HepG2 (cell line): ENCODE data around the gene CYTH1. TPM values are rescaled to one million over a fixed set of nuclear protein-coding genes. Genes with fewer than 3 reads are reported as not detected.

Source experiments
- ATF4 ChIP-seq, 2 experiments: fragments of 450-650 bp in 1 of 2; sonication (generic) in 1 of 2; formaldehyde crosslinking; IDR thresholded peaks; 2 replicates each; pipeline versions ENCODE4 v1.5.0 to v1.8.0; 2020 to 2022; ENCODE audit warnings: mild to moderate bottlenecking in 1 of 2, missing genetic modification reagents in 1 of 2
- CENPX ChIP-seq: sonication (generic); formaldehyde crosslinking; IDR thresholded peaks from 2 replicates; pipeline ENCODE4 v1.9.0; 2021; ENCODE audit warnings: mild to moderate bottlenecking, missing genetic modification reagents, moderate library complexity
- DNMT1 ChIP-seq: sonication (generic); formaldehyde crosslinking; IDR thresholded peaks from 2 replicates; pipeline ENCODE4 v1.5.1; 2020; ENCODE audit warnings: mild to moderate bottlenecking, missing genetic modification reagents
- FOXO1 ChIP-seq: sonication (generic); formaldehyde crosslinking; IDR thresholded peaks from 2 replicates; pipeline ENCODE4 v1.4.0; 2020; ENCODE audit warnings: missing genetic modification reagents
- FOXP1 ChIP-seq, 2 experiments: fragments of 450-650 bp in 1 of 2; IDR thresholded peaks; 2 replicates each; pipeline ENCODE4 v1.6.1; 2017 to 2018; ENCODE audit warnings: antibody characterized with exemption in 1 of 2
- ISL2 ChIP-seq: sonication (generic); formaldehyde crosslinking; IDR thresholded peaks from 2 replicates; pipeline ENCODE4 v1.5.0; 2020; ENCODE audit warnings: missing genetic modification reagents
- KDM6A ChIP-seq: IDR thresholded peaks from 2 replicates; pipeline ENCODE4 v1.6.1; 2016; ENCODE audit warnings: low read depth
- PHF21A ChIP-seq: sonication (generic); formaldehyde crosslinking; IDR thresholded peaks from 2 replicates; pipeline ENCODE4 v1.5.0; 2020; ENCODE audit warnings: mild to moderate bottlenecking, missing genetic modification reagents
- SOX6 ChIP-seq, 2 experiments: fragments of 450-650 bp in 1 of 2; sonication (generic) in 1 of 2; formaldehyde crosslinking in 1 of 2; IDR thresholded peaks; 2 replicates each; pipeline versions ENCODE4 v1.4.0 to v1.6.1; 2017 to 2020; ENCODE audit warnings: antibody characterized with exemption in 1 of 2, mild to moderate bottlenecking in 1 of 2, missing genetic modification reagents in 1 of 2
- TFAP4 ChIP-seq: sonication (generic); IDR thresholded peaks from 2 replicates; pipeline ENCODE4 v1.6.1; 2016; ENCODE audit warnings: low read depth, borderline replicate concordance
- ZBED4 ChIP-seq: sonication (generic); formaldehyde crosslinking; IDR thresholded peaks from 2 replicates; pipeline ENCODE4 v1.4.0; 2020; ENCODE audit warnings: missing genetic modification reagents, borderline replicate concordance
- ZFP36L2 ChIP-seq: sonication (generic); formaldehyde crosslinking; IDR thresholded peaks from 2 replicates; pipeline ENCODE4 v1.4.0; 2020; ENCODE audit warnings: missing genetic modification reagents
- ZNF34 ChIP-seq: sonication (generic); formaldehyde crosslinking; IDR thresholded peaks from 2 replicates; pipeline ENCODE4 v1.4.0; 2020; ENCODE audit warnings: mild to moderate bottlenecking, missing genetic modification reagents, borderline replicate concordance
- ZNF468 ChIP-seq: sonication (generic); formaldehyde crosslinking; IDR thresholded peaks from 2 replicates; pipeline ENCODE4 v1.8.0; 2022; ENCODE audit warnings: mild to moderate bottlenecking, moderate library complexity, missing genetic modification reagents
- polyA plus RNA-seq, 8 experiments: library from polyadenylated mRNA; depleted of rRNA in 3 of 8; stranded (reverse) in 7 of 8; unstranded in 1 of 8; fragments of >200 nt; fragmentation: Illumina TruSeq in 4 of 8; extraction: Trizol in 4 of 8; gene quantifications; 2 replicates each; pipeline versions ENCODE4 v1.2.1 to v1.2.3, GENCODE V29; 2011 to 2016; ENCODE audit warnings: low read depth in 4 of 8, missing spikeins in 1 of 8, mixed read lengths in 1 of 8; ENCODE audit not compliant: insufficient read depth in 1 of 8
- total RNA-seq, 5 experiments: library from RNA; depleted of rRNA; stranded (reverse); fragments of >200 nt; fragmentation: Illumina TruSeq; extraction: Trizol; gene quantifications; 2 replicates each; pipeline ENCODE4 v1.2.3, GENCODE V29; 2016; ENCODE audit warnings: low read depth in 1 of 5

CYTH1 gene
- total and polyA plus RNA-seq, 2 of the 13 experiments (the other 11 are each of a cell fraction or from before 2014, with no cell fraction given), result 20.1 to 48.9 TPM

GRCh38 chr17:78779850-78780249 lies 2.2 kb downstream of the CYTH1 start (continued):
- no peak for TF ChIP-seq ZBED4
- TF ChIP-seq TFAP4, result no peak
- no peak for TF ChIP-seq ZFP36L2
- TF ChIP-seq KDM6A (CRISPR knock-in tag), result no peak
- TF ChIP-seq CENPX (CRISPR knock-in tag), result no peak
- TF ChIP-seq FOXP1 (IDR thresholded peaks at IDR 0.05), result no peak
- TF ChIP-seq FOXP1 (CRISPR knock-in tag; IDR thresholded peaks at IDR 0.05), result no peak
- no peak for TF ChIP-seq DNMT1 (CRISPR knock-in tag)
- no peak for TF ChIP-seq ATF4 (CRISPR knock-in tag; IDR thresholded peaks at IDR 0.05)
- TF ChIP-seq ZNF468 (CRISPR knock-in tag), result no peak
- TF ChIP-seq ZNF34 (CRISPR knock-in tag), result no peak
- no peak for TF ChIP-seq PHF21A (CRISPR knock-in tag)
- no peak for TF ChIP-seq FOXO1 (CRISPR knock-in tag)
- no peak for TF ChIP-seq SOX6 (IDR thresholded peaks at IDR 0.05)
- no peak for TF ChIP-seq SOX6 (CRISPR knock-in tag; IDR thresholded peaks at IDR 0.05)
- no peak for TF ChIP-seq ISL2
